NCI-H1694 treated with DMSO at 0.1 percent for 48 hours (cell line): ENCODE measurements around the gene GALK2.
"Not testable (repeated sequence)": the region's sequence is repeated elsewhere in the genome, so short reads cannot be mapped to it uniquely, and the experiment has no call there.

Source experiments
- DNase-seq: peaks from one replicate; lab custom pipeline; 2025; lab: John Stamatoyannopoulos, UW

GALK2 gene

DNA sequence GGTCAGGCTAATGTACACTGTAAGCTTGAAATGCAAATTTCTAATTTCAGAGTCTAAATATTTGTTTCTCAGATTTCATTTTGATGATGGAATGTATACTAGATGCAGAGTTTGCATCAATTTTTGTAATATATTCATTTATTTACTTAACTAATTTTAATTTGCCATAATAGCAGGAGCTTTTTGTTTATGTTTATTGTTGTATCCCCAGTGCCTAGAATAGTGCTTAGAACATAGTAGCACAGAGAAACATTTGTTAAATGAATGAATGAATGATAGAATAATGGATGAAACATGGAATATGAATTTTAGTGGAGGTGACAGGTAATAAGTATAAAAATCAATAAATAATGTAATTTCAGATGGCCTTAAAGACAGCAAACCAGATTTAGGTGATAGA lies 5.2 kb upstream of the GALK2 start:
- no peak for DNase-seq

DNA sequence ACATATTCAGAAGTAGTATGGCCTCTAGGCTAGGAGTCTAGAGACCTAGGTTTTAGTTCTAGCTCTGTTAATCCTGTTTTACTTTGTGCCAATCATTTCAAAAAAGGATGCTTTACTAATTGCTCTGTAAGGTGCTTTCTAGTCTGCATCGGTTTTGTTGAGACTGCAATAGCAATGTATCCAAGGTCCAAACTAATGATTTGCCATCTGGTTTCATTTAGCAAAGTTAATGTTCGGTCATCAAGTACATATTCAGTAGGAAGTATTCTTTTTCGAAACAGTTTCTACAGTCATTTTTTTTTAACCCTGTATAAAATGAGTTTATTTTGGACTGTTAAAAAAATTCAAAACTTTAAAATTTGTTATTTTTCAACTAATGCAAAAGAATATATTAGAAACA lies 2.0 kb upstream of the GALK2 start:
- DNase-seq, result no peak

- DNase-seq, result no peak
Measured at GRCh38 chr15:49171790-49172189, 1.7 kb downstream of the GALK2 start.

- DNase-seq, result no peak
Measured at GRCh38 chr15:49174902-49175301, 4.9 kb downstream of the GALK2 start.

- DNase-seq, result not testable (repeated sequence)
Measured at GRCh38 chr15:49175582-49176397, 5.7 kb downstream of the GALK2 start.

- DNase-seq, result no peak
Measured at GRCh38 chr15:49178497-49178896, 8.4 kb downstream of the GALK2 start.

- DNase-seq, result no peak
Measured at GRCh38 chr15:49179433-49180190, 9.6 kb downstream of the GALK2 start.

DNA sequence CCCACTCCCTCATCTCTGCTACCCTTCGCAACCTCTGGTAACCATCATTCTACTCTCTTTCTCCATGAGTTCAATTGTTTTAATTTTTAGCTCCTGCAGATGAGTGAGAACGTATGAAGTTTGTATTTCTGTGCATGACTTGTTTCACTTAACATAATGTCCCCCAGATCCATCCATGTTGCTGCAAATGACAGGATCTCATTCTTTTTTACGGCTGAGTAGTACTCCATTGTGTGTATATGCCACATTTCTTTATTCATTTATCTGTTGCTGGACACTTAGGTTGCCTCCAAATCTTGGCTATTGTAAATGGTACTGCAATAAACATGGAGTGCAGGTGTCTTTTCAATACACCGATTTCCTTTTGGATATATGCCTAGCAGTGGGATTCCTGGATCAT lies 12.1 kb downstream of the GALK2 start:
- DNase-seq, result no peak

DNA sequence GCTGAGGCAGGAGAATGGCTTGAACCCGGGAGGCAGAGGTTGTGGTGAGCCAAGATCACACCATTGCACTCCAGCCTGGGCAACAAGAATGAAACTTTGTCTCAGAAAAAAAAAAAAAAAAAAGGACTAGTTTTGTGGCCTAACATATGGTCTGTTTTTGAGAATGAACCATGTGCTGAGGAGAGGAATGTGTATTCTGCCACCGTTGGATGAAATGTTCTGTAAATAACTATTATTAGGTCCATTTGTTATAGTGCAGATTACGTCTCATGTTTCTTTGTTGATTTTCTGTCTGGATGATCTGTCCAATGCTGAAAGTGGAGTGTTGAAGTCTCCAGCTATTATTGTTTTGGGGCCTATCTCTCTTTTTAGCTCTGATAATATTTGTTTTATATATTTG lies 13.7 kb downstream of the GALK2 start:
- not testable (repeated sequence) for DNase-seq

DNA sequence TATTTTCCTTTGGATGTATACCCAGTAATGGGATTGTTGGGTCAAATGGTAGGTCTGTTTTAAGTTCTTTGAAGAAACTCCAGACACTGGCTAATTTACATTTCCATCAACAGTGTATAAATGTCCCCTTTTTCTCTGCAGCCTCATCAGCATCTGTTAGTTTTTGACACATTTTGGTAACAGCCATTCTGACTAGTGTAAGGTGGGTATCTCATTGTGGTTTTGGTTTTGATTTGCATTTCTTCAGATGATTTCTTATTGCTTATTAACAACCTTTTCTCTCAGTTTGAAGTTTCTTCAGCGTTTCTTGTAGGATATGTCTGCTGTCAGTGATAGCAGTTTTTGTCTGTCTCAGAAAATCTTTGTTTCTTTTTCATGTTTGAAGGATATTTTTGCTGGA lies 15.4 kb downstream of the GALK2 start:
- no peak for DNase-seq

DNA sequence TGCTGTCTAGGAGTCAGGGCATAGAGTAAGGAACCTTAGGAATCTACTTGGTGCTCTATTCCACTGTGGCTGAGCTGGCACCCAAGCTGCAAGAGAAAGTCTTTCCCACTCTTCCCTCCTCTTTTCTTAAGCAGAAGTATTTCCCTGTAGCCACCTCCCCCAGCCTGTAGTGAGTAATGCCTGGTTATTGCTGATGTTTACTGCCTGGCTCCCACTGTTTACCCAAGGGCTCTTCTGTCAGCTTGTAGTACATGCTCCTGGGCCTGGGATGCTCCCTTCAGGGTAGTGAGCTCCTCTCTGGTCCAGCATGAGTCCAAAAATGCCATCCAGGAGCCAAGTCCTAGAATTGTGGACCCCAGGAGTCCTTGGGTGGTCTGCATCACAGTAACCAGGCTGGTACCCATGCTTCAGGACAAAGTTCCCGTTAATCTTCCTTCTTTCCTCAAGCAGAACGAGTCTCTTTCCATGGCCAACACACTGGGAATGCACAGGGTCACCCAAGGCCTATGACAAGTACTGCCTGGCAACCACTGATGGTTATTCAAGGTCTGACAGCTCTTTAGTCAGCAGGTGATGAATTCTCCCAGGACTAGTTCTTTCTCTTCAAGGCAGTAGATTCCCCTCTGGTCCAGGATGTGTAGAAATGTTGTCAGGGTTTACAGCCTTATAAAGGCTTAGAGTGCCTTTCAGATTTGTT lies 17.6 kb downstream of the GALK2 start:
- no peak for DNase-seq

DNA sequence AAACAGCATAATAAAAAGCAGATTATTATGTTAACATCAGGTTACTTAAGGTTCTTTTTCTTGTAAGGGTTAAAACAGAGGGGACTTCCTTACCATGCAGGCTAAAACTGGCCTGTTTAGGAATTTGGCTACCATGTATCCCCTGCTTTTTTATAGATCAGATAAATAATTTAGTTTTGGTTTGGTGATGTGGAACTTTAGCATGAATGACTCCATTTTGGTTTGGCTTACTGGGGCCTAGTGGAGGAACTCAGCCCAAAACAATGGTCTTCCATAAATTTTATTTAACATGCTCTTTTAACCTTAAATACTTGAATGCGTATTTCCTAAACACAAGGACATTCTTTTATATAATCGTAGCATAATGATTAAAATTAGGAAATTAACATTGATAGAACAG lies 18.9 kb downstream of the GALK2 start:
- no peak for DNase-seq

DNA sequence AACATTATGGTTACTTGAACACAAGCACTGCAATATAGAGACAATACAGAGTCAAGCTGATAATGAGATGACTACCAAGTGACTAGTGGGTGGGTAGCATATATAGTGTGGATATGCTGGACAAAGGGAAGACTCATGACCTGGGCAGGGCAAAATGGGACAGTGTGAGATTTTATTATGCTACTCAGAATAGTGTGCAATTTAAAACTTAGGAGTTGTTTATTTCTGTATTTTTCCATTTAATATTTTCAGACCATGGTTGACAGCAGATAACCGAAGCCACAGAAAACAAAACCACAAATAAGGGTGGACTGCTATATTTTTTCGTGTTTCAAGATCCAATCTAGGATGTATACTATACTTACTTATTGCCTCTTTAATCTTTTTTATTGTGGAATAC lies 19.6 kb downstream of the GALK2 start:
- DNase-seq, result no peak

GRCh38 chr15:49190586-49190985 lies 20.5 kb downstream of the GALK2 start:
- DNase-seq, result no peak

GRCh38 chr15:49191892-49192291 lies 21.8 kb downstream of the GALK2 start:
- no peak for DNase-seq

GRCh38 chr15:49196856-49197255 lies 26.8 kb downstream of the GALK2 start:
- no peak for DNase-seq

DNA sequence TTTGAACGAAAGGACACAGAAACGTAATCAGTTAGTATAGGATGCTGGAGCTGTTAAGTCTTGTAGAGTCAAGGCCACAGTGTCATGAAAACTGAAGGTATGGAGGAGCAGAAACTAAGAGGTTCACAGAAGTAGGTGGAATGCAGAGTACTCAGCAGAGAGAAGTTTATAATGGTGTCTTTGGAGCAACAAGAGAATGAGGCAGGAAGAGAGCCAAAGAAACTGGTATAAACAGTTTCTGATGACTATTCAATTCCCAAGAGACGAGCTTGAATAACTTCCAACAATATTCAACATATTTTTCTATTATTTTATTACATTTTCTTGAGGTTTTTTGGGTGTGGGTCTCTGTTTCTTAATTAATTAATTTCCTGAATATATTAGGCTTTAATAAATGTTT lies 29.6 kb downstream of the GALK2 start:
- no peak for DNase-seq

- no peak for DNase-seq
Measured at GRCh38 chr15:49200347-49200746, 30.3 kb downstream of the GALK2 start.

- DNase-seq, result not testable (repeated sequence)
Measured at GRCh38 chr15:49208102-49208501, 38.1 kb downstream of the GALK2 start.

GRCh38 chr15:49212897-49213296 lies 42.9 kb downstream of the GALK2 start:
- DNase-seq, result no peak

DNA sequence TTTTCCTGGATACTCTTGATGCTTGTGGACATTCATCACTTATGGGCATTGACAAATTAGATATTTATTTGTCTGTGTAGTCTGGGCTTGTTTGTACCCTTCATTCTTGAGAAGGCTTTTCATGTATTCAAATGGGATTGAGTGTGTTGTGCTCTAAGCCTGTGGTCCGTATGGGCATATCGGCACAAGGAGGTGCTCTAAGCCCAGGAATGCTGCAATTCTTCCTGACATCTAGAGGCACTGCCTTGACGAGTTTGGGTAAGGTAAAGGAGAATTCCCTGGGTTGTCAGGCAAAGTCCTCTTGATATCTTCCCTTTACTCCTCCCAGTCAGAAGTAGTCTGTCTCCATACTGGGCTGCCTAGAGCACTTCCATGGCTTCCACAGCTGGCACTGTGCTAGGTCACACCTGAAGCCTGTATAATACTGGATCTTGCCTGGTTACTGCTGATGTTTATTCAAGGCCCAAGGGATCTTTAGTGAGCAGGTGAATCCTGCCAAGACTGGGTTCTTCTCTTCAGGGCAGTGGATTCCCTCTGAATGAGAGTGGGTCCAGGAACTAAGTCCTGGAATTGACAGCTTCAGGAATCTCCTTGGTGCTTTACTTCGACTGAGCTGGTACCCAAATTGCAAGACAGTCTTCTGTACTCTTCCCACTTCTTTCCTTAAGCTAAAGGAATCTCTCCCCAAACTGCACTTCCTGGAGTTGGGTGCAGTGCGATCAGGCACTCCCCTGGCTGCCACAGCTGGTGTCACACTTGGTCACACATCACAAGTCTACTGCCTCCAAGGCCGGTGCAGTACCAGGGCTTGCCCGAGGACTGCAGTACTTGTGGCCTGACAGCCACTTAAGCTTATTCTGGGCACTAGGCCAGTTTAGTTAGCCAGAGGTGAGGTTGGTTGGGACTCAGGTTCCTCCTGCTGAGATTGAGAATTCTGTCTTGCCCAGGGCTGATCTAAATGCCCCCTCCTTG lies 46.0 kb downstream of the GALK2 start:
- DNase-seq, result no peak
